ENCODE data around the gene PTPRF. TPM values are rescaled to one million over a fixed set of nuclear protein-coding genes. Genes with fewer than 3 reads are reported as not detected.
"Not testable (repeated sequence)": the region's sequence is repeated elsewhere in the genome, so short reads cannot be mapped to it uniquely, and the experiment has no call there.

The PTPRF gene
- total and polyA plus RNA-seq, 9 donors = 24.4 to 165 (median 76.8) TPM

GRCh38 chr1:43495204-43495603, 35.5 kb upstream of the PTPRF start:
- Histone ChIP-seq H3K4me1 (ENCODE audit: insufficient read depth) (no peaks in the 10 kb centered on the region), H3K4me3 (no peak overlapping the region), H3K9me3 (no peaks in the 10 kb centered on the region), H3K27ac (no peak overlapping the region), H3K36me3 (no peaks in the 10 kb centered on the region), H3K27me3 (no peaks in the 10 kb centered on the region)
- TF ChIP-seq POLR2A (IDR thresholded peaks at IDR 0.05) (no peak), EP300 (IDR thresholded peaks at IDR 0.05) (no peak)
- no peak for DNase-seq
- intact Hi-C loops (cut with DNase I) = no loop called here
- 91 to 92% (median 92%) methylated on average over 7 of the region's 7 CpGs for WGBS, 3 donors

DNA sequence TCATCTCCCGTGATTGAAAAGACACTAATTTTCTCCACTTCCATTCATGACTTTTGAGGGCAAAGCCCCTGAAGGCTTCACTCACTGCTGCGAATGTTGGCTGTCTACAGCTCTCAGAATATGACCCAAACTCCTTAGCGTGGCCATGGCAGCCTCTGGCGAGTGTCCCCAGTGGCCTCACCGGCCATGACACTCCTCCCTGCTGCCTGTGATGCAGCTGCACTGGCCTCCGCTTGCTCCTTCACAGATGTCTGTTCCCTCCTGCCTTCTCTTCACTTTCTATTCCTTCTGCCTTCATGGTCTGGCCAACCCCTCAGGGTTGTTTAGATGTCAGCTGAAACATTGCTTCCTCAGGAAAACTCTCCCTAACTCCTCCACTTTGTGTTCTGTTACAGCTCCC, 30.8 kb upstream of the PTPRF start:
- Histone ChIP-seq H3K27me3 (no peaks in the 10 kb centered on the region), H3K9me3 (no peaks in the 10 kb centered on the region), H3K36me3 (no peaks in the 10 kb centered on the region), H3K4me3 (no peak overlapping the region), H3K4me1 (ENCODE audit: insufficient read depth) (no peaks in the 10 kb centered on the region), H3K27ac (no peak overlapping the region)
- no peak for DNase-seq
- TF ChIP-seq EP300 (IDR thresholded peaks at IDR 0.05) = no peak
- no peak for TF ChIP-seq POLR2A (IDR thresholded peaks at IDR 0.05)
- TF ChIP-seq, protein P1, sequence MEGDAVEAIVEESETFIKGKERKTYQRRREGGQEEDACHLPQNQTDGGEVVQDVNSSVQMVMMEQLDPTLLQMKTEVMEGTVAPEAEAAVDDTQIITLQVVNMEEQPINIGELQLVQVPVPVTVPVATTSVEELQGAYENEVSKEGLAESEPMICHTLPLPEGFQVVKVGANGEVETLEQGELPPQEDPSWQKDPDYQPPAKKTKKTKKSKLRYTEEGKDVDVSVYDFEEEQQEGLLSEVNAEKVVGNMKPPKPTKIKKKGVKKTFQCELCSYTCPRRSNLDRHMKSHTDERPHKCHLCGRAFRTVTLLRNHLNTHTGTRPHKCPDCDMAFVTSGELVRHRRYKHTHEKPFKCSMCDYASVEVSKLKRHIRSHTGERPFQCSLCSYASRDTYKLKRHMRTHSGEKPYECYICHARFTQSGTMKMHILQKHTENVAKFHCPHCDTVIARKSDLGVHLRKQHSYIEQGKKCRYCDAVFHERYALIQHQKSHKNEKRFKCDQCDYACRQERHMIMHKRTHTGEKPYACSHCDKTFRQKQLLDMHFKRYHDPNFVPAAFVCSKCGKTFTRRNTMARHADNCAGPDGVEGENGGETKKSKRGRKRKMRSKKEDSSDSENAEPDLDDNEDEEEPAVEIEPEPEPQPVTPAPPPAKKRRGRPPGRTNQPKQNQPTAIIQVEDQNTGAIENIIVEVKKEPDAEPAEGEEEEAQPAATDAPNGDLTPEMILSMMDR (IDR thresholded peaks at IDR 0.05) = no peak
- intact Hi-C loops (cut with DNase I) = no loop called here
- 73 to 79% (median 78%) methylated on average over 6 of the region's 6 CpGs for WGBS, 3 donors

GRCh38 chr1:43501806-43502205, 28.9 kb upstream of the PTPRF start:
- WGBS, 3 donors = 93 to 99% (median 94%) methylated on average over 9 to 21 of the region's 33 CpGs

DNA sequence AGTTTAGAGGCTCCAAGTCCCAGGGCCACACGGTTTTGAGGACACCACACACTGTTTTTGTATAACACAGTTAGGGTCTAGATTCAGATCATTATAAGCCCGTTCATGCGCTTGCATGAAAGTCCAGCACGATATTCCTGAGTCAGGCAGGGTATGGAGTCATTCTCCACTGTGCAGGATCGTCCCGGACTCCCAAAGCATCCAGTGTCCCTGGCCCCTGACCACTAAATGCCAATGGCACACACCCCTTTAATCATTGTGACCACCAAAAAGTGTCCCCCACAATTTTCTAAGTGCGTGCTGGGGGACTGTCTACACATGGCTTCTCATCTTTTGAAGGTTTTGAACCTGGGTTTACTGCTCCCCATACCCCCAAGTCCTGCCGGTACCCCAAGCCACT, 27.1 kb upstream of the PTPRF start:
- WGBS, 3 donors = 89 to 91% (median 90%) methylated on average over 8 of the region's 8 CpGs
- intact Hi-C loops (cut with DNase I) = no loop called here
- no peak for DNase-seq
- no peak for TF ChIP-seq POLR2A (IDR thresholded peaks at IDR 0.05)
- TF ChIP-seq, protein P1 (IDR thresholded peaks at IDR 0.05) = no peak
- no peak for TF ChIP-seq EP300 (IDR thresholded peaks at IDR 0.05)
- H3K4me1 ChIP-seq (ENCODE audit: insufficient read depth) = no peaks in the 10 kb centered on the region
- no peak overlapping the region for H3K27ac ChIP-seq
- no peaks in the 10 kb centered on the region for H3K9me3 ChIP-seq
- no peaks in the 10 kb centered on the region for H3K36me3 ChIP-seq
- H3K27me3 ChIP-seq = no peaks in the 10 kb centered on the region
- H3K4me3 ChIP-seq = no peak overlapping the region

More at GRCh38 chr1:43501806-43502205, 28.9 kb upstream of the PTPRF start:
- H3K27me3 ChIP-seq; H3K9me3 ChIP-seq; H3K36me3 ChIP-seq; H3K4me3 ChIP-seq; H3K4me1 ChIP-seq (ENCODE audit: insufficient read depth); intact Hi-C loops (cut with DNase I); DNase-seq; H3K27ac ChIP-seq: not testable (repeated sequence)

GRCh38 chr1:43505077-43505780, 25.5 kb upstream of the PTPRF start:
- no peaks in the 10 kb centered on the region for H3K9me3 ChIP-seq
- no peak for DNase-seq
- H3K27ac ChIP-seq = no peak overlapping the region
- H3K27me3 ChIP-seq = no peaks in the 10 kb centered on the region
- H3K4me3 ChIP-seq = no peak overlapping the region
- 73 to 83% (median 77%) methylated on average over 10 of the region's 10 CpGs for WGBS, 3 donors
- TF ChIP-seq POLR2A (IDR thresholded peaks at IDR 0.05) (no peak), EP300 (IDR thresholded peaks at IDR 0.05) (no peak)
- TF ChIP-seq, protein P1 (IDR thresholded peaks at IDR 0.05) = no peak
- no peaks in the 10 kb centered on the region for H3K36me3 ChIP-seq
- no peaks in the 10 kb centered on the region for H3K4me1 ChIP-seq (ENCODE audit: insufficient read depth)
- intact Hi-C loops (cut with DNase I) = no loop called here

Measured in ovary (tissue), 9 donors.